Stimulated activated CD8-positive, alpha-beta memory T cell treated with anti-CD3 and anti-CD28 coated beads, Interleukin-12 subunit alpha, Interleukin-12 subunit beta, amount 100 ng/mL, for 24 hours (primary cell): ENCODE measurements around the gene RNF223.
A peak's percentile ranks its signal among the peaks of the same experiment; 100 is the strongest.
"Not testable (repeated sequence)": the region's sequence is repeated elsewhere in the genome, so short reads cannot be mapped to it uniquely, and the experiment has no call there.

Source experiments
- DNase-seq: peaks from one replicate; pipeline ENCODE4 v3.0.0-alpha.2; 2020; ENCODE audit errors: extremely low read depth

The RNF223 gene

DNA sequence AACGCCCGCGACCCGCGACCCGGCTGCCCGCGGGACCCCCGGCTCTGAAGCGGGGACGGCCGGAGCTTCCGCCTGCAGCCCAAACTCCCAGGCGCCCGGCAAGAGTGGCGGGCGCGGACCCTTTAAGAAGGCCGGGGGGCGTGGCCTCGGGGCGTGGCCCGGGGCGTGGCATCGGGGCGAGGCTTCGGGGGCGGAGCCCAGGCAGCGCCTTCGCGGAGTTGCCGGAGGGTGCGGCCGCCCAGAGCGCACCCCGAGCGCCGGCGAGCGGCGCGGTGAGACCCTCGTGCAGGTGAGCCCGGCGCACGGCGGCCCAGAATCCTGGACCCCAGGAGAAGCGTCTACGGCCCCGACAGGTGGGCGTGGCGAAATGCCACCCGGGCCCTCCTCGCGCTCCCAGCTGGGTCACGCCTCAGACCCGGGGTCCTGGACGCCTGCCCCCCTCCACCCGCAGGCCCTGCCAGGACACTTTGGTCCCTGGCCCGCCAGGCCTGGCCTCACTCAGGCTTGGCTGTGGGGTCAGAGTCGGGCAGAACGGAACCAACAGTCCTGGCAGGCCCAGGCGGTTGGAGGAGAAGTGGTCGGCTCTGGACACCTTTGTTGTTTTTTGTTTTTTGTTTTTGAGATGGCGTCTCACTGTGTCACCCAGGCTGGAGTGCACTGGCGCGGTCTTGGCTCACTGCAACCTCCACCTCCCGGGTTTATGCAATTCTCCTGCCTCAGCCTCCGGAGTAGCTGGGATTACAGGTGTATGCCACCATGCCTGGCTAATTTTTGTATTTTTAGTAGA lies 14.4 kb downstream of the RNF223 start:
- DNase-seq = peak; percentile 79

DNA sequence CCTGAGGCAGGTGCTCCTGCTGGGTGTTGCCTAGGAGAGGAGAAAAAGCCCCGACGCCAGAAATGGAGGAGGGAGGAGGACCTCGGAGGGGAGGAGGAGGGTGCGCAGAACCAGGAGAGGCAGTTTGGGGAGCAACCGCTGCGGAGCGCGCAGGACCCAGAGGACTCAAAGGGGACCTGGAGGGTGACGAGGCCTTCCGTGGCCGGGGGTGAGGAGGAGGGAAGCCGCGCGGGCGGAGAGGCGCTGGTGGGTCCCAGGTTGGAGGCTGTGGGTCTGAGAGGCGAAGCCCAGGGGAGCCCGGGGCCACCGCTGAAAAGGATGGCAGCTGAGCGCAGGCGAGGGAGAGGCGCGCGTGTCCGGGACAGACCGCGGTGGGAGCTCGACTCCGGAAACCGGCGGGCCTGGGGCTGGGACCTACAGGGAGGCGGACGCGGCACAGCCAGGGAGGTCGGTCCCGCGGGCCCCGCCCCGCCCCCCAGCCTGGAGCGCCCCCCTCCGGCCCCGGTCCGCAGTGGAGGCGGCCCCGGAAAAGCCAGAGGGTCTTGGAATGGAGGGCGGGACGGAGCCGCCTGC lies 15.1 kb downstream of the RNF223 start:
- no peak for DNase-seq

DNA sequence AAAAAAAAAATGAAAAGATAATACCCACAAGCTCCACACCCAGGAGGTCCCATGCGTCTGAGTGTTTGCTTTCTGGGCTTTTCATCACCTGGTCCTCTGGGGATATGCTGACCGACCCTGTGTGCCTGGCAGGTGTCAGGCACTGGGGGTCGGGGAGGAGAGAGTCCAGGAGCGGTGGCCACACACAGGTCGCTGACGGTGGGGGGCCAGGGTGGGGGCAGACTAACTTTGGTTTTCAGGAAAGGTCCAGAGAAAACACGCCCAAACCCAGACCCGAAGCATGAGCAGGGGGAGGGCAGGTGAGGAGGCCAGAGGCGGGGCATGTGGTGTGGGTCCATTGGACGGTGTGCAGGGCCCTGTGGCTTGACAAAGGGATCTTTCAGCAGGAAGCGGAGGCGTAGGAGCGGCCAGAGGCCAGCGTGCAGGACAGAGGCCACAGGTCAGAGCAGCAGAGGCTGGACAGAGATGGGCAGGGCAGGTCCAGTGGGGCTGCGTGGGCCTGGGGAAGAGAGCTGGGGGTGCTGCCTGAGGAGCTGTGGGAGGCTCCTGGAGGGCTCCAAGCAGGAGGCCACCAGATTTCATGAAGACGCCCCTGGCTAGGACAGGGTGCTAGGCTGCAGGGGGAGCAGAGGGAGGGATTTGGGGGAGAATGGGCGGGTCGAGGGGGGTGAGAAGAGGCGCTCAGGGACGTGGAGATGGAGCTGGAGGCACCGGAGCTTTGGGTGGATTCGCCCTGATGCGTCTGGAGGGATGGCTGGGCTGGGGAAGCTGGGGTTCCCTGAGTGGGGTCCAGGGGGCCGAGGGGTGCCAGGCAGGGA lies 15.8 kb downstream of the RNF223 start:
- DNase-seq = no peak

DNA sequence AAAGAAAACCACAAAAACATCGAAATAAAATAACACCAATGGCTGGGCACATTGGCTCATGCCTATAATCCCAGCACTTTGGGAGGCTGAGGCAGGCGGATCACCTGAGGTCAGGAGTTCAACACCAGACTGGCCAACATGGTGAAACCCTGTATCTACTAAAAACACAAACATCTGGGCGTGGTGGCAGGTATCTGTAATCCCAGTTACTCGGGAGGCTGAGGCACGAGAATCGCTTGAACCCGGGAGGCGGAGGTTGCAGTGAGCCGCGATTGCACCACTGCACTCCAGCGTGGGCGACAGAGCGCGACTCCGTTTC lies 16.4 kb downstream of the RNF223 start:
- not testable (repeated sequence) for DNase-seq

DNA sequence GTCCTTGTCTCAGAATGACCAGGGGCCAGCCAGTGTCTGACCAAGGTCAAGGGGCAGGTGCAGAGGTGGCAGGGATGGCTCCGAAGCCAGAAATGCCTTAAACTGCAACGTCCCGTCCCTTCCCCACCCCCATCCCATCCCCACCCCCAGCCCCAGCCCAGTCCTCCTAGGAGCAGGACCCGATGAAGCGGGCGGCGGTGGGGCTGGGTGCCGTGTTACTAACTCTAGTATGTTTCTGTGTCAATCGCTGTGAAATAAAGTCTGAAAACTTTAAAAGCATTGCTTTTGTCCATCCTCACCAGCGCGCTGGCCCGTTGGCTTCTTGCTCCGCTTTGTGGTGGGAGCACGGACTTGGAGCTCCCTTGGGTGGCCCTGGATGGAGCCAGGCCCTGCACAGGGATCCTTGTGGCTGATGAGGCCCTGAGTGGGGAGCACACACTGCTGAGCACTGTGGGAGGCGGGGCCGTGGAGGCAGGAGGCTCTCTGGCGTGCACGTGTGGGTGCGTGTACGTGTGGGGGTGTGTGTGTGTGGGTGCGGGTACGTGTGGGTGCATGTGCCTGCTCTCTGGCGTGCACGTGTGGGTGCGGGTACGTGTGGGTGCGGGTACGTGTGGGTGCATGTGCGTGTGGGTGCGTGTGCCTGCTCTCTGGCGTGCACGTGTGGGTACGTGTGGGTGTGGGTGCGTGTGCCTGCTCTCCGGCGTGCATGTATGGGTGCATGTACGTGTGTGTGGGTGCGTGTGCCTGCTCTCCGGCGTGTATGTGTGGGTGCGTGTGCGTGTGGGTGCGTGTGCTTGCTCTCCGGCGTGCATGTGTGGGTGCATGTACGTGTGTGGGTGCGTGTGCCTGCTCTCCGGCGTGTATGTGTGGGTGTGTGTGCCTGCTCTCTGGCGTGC lies 18.0 kb downstream of the RNF223 start:
- DNase-seq = no peak

DNA sequence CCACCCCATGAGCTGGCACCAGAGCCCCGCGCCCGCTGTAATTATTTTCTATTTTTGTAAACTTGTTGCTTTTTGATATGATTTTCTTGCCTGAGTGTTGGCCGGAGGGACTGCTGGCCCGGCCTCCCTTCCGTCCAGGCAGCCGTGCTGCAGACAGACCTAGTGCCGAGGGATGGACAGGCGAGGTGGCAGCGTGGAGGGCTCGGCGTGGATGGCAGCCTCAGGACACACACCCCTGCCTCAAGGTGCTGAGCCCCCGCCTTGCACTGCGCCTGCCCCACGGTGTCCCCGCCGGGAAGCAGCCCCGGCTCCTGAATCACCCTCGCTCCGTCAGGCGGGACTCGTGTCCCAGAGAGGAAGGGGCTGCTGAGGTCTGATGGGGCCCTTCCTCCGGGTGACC lies 19.1 kb downstream of the RNF223 start:
- DNase-seq = no peak

DNA sequence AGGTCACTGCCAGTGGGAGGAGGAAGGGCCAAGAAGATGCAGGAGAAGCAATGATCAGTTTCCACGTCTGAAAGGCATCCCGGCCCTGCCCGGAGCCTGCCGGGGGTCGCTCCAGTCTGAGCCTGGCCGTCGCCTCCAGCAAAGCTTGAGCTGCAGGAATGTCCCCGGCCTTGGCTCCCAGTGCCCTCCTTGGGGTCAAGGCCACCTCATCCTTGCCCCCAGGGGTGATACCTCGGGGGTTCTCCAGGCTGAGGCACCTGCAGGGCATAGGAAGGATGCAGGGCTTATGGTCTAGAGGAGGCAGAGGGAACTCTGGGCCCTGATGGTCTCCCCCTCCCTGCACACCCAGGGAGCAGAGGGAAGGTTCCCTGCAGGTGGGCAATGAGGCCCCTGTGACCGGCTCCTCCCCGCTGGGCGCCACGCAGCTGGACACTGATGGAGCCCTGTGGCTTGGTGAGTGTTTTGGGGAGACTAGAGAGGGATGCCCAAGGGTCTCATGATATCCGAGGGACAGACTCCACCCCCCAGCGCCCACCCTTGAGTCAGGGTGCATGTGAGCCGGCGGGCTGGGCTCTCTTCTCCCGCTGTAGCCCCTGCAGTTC lies 19.9 kb downstream of the RNF223 start:
- DNase-seq = no peak

DNA sequence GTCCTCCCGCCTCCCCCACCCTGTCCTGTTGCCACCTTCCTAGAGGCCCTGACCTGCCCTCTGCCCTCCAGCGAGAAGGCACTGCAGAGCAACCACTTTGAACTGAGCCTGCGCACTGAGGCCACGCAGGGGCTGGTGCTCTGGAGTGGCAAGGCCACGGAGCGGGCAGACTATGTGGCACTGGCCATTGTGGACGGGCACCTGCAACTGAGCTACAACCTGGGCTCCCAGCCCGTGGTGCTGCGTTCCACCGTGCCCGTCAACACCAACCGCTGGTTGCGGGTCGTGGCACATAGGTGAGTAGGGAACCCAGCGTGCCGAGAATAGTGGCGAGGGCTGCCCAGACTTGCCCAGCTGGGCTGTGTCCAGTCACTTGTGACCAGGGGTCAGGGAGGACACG lies 20.4 kb downstream of the RNF223 start:
- DNase-seq = no peak

DNA sequence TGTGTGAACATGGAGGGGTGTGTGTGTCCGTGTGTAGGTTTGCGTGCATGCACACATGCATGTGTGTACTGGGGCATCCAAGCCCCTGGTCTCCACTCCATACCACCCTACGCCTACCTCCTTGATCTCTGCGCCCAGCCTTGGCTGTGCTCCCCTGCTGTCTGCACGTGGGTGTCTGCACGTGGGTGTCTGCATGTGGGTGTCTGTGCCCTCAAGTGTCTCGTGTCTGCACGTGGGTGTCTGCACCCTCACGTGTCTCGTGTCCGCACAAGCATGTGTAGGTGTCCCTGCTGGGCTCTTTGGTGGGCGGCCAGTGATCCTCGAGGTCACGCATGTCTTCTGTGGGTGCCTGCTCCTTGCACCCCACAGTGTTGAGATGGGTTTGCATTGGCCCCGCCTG lies 21.1 kb downstream of the RNF223 start:
- DNase-seq = no peak

DNA sequence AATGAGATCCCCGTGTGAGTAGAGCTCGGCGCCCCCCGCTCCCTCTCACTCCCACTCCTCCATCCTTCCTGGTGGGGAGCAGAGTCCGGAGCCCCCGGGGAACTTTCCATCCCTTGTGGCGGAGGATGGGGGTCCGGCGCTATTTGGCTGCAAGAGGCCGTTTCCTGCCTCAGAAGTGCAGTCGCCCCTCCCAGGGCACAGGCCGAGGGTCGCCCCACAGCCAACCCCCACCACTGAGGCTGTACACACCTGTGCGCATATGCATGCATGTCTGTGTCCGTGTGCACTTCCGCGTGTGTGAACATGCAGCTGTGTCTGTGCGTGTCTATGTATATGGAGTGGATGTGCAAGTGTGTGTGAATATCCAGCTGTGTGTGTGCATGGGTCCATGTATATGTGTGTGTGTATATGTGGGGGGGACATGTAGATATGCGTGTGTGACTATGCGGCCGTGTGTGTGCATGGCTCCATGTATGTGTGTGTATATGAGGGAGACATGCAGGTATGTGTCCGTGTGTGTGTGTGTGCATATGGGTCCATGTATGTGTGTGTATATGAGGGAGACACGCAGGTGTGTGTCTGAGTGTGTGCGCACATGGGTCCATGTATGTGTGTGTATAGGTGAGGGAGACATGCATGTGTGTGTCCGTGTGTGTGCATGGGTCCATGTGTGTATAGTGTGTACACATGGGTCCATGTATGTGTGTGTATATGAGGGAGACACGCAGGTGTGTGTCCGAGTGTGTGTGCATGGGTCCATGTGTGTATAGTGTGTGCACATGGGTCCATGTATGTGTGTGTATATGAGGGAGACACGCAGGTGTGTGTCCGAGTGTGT lies 21.9 kb downstream of the RNF223 start:
- DNase-seq = no peak

DNA sequence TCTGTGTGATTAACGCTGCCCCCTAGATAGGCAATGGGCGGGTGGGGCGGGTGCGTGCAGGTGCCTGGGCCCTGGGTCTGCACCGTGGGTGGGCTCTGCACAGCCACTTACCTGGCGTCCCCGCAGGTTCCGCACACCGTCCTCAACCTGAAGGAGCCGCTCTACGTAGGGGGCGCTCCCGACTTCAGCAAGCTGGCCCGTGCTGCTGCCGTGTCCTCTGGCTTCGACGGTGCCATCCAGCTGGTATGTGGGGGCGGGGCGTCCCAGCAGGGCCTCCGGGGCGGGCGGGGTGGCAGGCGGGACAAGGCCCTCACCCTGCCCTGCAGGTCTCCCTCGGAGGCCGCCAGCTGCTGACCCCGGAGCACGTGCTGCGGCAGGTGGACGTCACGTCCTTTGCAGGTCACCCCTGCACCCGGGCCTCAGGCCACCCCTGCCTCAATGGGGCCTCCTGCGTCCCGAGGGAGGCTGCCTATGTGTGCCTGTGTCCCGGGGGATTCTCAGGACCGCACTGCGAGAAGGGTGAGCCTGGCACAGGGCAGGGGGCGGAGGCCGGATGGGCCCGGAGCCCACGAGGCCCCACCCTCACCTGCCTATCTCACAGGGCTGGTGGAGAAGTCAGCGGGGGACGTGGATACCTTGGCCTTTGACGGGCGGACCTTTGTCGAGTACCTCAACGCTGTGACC lies 22.8 kb downstream of the RNF223 start:
- no peak for DNase-seq

DNA sequence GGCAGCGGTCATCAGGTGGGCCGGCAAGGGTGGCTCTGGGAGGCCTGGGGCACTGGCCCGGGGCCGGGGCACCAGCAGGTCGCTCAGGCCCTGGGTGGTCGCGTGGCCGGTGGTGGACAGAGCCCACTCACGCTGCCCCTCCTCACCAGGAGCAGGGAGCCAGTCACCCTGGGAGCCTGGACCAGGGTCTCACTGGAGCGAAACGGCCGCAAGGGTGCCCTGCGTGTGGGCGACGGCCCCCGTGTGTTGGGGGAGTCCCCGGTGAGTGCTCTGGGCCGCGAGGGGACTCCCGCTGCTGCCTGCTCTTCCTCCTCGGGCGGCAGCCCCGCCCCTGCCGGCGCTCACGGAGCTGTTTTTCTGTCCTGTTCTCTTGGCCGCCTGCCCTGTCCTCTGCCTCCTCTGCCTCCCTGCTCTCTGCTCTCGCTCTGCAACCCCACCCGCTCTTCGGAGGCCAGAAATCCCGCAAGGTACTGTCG lies 23.5 kb downstream of the RNF223 start:
- no peak for DNase-seq

DNA sequence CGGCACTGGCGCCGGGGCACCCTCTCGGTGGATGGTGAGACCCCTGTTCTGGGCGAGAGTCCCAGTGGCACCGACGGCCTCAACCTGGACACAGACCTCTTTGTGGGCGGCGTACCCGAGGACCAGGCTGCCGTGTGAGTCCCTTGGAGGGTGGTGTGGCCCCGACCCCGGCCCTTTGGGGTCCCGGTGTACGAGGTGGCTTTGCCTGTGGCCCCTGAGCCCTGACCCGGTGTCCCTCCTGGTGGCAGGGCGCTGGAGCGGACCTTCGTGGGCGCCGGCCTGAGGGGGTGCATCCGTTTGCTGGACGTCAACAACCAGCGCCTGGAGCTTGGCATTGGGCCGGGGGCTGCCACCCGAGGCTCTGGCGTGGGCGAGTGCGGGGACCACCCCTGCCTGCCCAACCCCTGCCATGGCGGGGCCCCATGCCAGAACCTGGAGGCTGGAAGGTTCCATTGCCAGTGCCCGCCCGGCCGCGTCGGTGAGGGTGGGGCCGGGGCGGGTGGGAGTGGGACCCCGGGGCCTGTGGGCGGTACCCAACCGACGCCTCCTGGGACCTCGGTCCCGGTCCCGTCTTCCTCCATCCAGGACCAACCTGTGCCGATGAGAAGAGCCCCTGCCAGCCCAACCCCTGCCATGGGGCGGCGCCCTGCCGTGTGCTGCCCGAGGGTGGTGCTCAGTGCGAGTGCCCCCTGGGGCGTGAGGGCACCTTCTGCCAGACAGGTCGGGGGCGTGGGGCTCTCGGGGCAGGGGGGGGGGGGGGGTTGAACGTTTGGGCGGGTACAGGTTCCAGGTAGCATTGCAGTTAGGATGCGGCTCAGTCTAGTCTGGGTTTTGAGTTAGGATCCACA lies 24.6 kb downstream of the RNF223 start:
- no peak for DNase-seq

DNA sequence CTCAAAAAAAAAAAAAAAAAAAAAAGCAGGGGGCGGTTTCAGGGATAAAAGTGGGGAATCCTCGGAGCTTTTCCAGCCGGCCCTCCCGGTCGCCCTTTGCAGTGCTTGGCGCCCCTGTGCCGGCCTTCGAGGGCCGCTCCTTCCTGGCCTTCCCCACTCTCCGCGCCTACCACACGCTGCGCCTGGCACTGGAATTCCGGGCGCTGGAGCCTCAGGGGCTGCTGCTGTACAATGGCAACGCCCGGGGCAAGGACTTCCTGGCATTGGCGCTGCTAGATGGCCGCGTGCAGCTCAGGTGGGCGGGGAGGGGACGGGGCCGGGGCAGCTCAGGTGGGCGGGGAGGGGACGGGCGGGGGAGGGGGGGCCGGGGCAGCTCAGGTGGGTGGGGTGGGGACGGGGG lies 25.3 kb downstream of the RNF223 start:
- no peak for DNase-seq

DNA sequence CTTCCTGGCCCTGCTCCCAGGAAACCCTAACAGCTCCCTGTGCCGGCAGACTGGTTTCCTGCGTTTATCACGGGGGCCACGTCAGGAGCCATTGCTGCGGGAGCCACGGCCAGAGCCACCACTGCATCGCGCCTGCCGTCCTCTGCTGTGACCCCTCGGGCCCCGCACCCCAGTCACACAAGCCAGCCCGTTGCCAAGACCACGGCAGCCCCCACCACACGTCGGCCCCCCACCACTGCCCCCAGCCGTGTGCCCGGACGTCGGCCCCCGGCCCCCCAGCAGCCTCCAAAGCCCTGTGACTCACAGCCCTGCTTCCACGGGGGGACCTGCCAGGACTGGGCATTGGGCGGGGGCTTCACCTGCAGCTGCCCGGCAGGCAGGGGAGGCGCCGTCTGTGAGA lies 26.1 kb downstream of the RNF223 start:
- DNase-seq = no peak

DNA sequence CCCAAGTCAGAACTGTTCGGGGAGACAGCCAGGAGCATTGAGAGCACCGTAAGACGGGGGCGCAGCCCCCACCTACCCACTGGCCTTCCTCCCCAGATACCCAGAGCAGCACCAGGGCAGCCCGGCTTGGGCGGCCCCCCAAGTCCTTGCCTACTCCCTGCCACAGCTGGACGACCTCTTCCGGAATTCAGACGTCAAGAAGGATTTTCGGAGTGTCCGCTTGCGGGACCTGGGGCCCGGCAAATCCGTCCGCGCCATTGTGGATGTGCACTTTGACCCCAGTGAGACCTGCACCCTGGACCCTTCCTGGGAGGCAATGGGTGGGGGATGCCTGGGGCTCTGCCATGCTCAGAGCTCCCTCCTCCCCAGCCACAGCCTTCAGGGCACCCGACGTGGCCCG lies 26.7 kb downstream of the RNF223 start:
- no peak for DNase-seq

DNA sequence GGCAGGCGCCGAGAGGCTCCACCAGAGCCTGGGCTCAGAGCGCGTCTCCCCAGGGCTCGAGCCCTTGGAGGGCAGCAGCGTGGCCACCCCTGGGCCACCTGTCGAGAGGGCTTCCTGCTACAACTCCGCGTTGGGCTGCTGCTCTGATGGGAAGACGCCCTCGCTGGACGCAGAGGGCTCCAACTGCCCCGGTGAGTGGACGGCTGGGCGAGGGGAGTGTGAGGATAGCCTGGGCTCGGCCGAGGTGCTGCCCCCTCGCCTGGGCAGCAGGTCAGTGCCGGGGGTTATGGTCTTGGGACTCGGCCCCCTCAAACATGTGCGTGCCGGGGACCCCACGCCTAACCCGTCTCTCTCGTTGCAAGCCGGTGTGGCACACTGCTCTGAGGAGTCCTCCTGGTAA lies 27.3 kb downstream of the RNF223 start:
- no peak for DNase-seq

DNA sequence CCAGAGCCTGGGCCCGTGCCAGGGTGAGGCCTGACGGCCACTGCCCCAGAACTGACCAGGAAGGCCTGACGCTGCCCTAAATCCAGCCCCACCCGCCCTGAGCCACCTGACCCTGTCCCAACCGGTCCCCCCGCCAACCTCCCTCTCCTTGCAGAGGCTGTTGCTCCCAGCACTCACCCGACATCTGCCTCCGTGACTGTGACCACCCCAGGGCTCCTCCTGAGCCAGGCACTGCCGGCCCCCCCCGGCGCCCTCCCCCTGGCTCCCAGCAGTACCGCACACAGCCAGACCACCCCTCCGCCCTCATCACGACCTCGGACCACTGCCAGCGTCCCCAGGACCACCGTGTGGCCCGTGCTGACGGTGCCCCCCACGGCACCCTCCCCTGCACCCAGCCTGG lies 27.9 kb downstream of the RNF223 start:
- DNase-seq = no peak

DNA sequence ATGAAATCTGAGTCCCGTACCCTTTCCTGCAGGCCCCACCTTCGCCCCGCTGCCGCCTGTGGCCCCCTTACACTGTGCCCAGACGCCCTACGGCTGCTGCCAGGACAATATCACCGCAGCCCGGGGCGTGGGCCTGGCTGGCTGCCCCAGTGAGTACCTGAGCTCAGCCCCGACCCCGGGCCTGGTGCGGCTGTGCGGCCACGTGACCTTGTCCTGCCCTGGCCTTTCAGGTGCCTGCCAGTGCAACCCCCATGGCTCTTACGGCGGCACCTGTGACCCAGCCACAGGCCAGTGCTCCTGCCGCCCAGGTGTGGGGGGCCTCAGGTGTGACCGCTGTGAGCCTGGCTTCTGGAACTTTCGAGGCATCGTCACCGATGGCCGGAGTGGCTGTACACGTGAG lies 29.0 kb downstream of the RNF223 start:
- DNase-seq = no peak
